Activated CD4-positive, alpha-beta T cell treated with anti-CD3 and anti-CD28 coated beads for 1 hour (primary cell): ENCODE measurements around the gene PCDHGC5.

ENCODE experiments used
- DNase-seq: peaks from one replicate; pipeline ENCODE4 v3.0.0-alpha.2; 2020

Gene PCDHGC5

DNA sequence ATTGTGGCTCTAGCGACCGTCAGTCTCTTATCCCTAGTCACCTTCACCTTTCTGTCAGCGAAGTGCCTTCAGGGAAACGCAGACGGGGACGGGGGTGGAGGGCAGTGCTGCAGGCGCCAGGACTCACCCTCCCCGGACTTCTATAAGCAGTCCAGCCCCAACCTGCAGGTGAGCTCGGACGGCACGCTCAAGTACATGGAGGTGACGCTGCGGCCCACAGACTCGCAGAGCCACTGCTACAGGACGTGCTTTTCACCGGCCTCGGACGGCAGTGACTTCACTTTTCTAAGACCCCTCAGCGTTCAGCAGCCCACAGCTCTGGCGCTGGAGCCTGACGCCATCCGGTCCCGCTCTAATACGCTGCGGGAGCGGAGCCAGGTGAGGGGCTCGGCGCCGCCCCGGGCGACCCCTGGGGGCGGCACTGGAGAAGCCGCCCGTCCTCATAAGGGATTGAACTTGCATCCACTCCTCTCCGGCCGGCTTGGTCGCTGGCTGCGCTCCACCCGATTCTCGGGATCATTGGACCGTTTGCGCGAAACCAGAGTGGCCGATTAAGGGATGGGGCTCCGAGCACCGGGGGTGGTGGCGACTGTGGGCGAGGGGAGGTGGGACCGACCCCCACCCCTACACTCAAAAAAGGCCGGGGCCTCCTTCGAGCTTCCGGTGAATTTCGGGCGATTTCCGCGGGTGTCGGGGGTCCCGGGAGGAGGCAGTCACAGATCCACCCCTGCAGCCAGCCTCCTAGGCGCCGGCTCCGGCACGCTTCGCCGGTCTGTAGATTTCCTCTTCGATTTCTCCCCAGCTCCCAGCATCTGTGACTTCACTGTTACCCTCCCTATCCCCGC is 2.7 kb downstream of the PCDHGC5 start:
- no peak for DNase-seq

DNA sequence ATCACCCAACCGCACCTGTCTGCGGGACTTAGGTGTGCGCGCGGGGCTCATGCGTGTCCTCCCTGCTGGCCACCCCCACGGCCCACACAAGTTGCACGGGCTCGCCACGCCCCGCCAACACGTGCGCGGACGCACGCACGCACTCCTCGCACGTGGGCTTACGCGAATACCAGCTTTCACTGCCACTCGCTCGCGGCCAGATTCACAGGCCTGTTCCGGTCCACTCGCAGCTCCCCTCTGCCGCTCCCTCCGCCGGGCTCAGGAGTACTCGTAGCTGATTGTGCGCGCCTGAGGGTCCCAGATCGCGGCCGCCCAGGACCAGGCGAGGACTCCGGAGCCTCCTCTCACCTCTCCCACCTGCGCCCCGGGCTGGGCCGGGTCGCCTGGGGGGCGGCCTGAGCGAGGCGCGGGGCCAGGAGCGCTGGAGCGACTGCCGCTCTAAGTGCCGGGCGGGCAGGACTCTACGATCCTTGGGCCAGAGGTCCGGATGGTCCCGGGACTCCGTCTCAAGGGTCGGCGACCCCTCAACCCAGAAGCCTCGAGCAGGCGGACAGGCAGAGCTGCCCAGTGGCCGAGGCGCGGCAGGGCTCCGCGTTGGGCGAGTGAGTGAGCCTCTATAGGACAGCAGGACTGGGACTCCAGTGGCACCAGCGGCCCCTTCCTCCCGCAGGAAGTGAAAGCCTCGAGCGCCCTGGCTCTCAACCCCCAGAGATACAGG is 3.4 kb downstream of the PCDHGC5 start:
- DNase-seq: no peak

GRCh38 chr5:141493500-141494422 is 4.9 kb downstream of the PCDHGC5 start:
- DNase-seq: no peak

DNA sequence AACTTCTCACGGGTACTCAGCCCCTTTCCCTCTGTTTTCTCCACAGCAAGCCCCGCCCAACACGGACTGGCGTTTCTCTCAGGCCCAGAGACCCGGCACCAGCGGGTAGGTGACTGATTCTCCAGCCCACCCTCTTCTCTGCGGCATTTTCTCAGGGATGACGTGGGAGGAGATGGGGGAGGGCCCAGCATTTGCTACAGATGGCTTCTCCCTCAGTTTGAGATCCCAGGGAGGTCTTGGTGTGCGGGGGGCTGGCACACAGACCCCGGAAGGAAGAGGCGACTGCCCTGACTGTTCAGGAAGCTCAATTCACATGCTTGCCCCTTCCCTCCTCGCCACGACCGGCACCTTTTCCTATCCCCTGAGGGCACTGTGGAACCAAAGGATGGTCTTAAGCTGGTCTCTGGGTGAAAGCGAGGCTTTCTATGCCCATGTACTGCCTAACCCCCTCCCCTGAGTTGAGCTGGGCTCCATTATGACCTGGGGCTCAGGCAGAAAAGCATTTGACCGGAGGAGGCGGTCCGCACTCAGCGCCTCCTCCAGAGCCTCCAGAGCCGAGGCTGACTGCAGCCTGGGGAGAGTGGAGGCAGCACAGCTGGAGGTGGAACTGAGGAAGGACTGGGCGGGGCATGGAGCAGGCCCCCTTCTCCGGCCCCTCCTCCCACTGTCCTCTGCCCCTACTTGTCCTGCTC is 6.0 kb downstream of the PCDHGC5 start:
- no peak for DNase-seq

DNA sequence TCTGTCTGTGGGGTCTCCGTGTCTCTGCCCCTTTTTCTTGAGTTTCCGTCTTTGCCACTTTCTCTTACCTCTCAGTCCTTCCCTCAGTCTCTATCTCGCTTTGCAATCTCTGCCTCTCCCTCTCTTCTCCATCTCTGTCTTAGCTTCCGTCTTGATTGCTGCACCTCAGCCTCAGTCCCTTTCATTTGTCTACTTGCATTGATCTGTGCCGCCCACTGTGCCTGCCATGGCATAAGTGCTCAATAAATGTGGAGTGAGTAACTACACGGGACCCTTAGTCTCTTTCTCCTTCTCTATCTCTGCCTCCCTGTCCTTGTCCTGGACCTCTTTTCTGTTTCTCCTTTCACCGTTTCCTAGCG is 6.6 kb downstream of the PCDHGC5 start:
- DNase-seq: no peak

GRCh38 chr5:141496038-141496437 is 7.2 kb downstream of the PCDHGC5 start:
- DNase-seq: no peak

GRCh38 chr5:141501761-141502160 is 12.9 kb downstream of the PCDHGC5 start:
- no peak for DNase-seq

- no peak for DNase-seq
Measured at GRCh38 chr5:141503681-141504080, 14.8 kb downstream of the PCDHGC5 start.

DNA sequence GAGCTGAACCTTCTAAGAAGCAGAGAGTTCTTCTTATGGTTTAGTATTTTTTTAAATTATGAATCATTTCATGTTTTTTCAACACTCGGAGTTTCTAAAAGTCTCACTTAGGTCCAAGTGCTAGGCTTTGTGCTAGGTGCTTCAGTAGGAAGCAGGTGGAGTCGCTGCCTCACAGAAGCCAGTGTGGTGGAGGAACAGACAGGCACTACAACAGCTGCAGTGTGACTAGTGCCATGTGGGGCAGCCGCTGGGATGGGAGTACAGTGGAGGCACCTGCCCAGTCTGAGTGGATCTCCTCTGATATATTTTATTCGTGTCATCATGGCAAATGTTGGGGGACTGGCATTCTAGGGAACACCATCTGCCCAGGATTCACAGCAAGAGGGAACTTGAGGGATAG is 15.3 kb downstream of the PCDHGC5 start:
- DNase-seq: no peak

- no peak for DNase-seq
Measured at GRCh38 chr5:141506381-141507155, 17.7 kb downstream of the PCDHGC5 start.

DNA sequence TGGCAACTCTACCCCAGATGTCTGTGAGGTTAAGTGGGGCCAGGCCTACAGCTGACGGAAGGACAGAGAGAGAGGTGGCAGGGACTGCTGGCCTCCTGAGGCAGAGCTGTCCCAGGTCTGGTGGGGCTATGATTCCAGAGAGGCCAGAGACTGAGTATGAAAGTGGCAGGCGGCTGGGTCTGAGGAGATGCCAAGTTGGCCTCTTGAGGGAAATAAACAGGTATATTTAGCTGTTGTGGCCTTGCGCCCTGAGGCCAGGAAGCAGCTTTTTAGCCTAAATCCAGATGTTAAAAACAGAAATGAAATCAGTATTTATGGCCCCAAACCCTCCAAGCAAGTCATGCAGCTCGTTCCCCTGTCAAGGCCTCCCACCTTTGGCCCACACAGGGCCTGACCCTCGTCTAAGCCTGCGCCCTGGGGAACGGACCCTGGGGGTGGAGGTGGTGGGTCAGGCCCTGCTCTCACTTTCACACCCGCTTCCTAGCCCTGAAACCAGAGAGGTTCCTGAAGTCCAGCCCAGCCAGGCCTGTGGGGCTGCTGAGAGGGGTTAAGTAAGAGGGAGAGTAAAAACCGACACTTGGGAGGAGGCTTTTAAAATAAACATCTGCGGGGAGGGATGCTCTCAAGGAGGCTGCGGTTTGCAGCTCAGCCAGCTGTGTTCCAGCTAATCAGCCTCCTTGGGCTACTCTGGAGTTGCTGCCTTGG is 18.7 kb downstream of the PCDHGC5 start:
- no peak for DNase-seq

- no peak for DNase-seq
Measured at GRCh38 chr5:141508440-141508797, 19.5 kb downstream of the PCDHGC5 start.

- DNase-seq: no peak
Measured at GRCh38 chr5:141508798-141509611, 20.1 kb downstream of the PCDHGC5 start.

- DNase-seq: no peak
Measured at GRCh38 chr5:141510160-141510559, 21.3 kb downstream of the PCDHGC5 start.

DNA sequence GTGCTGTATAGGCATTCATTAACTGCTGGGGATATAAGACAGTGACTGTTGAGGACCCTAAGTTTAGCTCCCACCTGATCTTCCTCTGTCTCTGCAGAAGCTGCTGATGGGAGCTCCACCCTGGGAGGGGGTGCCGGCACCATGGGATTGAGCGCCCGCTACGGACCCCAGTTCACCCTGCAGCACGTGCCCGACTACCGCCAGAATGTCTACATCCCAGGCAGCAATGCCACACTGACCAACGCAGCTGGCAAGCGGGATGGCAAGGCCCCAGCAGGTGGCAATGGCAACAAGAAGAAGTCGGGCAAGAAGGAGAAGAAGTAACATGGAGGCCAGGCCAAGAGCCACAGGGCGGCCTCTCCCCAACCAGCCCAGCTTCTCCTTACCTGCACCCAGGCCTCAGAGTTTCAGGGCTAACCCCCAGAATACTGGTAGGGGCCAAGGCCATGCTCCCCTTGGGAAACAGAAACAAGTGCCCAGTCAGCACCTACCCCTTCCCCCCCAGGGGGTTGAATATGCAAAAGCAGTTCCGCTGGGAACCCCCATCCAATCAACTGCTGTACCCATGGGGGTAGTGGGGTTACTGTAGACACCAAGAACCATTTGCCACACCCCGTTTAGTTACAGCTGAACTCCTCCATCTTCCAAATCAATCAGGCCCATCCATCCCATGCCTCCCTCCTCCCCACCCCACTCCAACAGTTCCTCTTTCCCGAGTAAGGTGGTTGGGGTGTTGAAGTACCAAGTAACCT is 22.1 kb downstream of the PCDHGC5 start:
- no peak for DNase-seq

- DNase-seq: no peak
Measured at GRCh38 chr5:141511771-141512325, 23.0 kb downstream of the PCDHGC5 start.

GRCh38 chr5:141512390-141512910 is 23.6 kb downstream of the PCDHGC5 start:
- DNase-seq: peak; percentile 75

GRCh38 chr5:141512911-141513626 is 24.2 kb downstream of the PCDHGC5 start:
- DNase-seq: peak; percentile 15
